Hematopoietic multipotent progenitor cell treated with erythropoietin and hydrocortisone succinate and interleukin-3 and kit ligand, for 17 days (in vitro differentiated cells): ENCODE data around the gene MRPL1.
"Not testable (repeated sequence)": the region's sequence is repeated elsewhere in the genome, so short reads cannot be mapped to it uniquely, and the experiment has no call there.

Source experiments
- DNase-seq: peaks from one replicate; pipeline ENCODE4 v3.0.0-alpha.2; 2015; ENCODE audit warnings: low spot score

The MRPL1 gene

GRCh38 chr4:77849278-77849965 lies 13.2 kb upstream of the MRPL1 start:
- DNase-seq: no peak

- DNase-seq: no peak
These were observed 9.6 kb upstream of the MRPL1 start for GRCh38 chr4:77852892-77853495.

GRCh38 chr4:77854431-77855111 lies 8.1 kb upstream of the MRPL1 start:
- no peak for DNase-seq

GRCh38 chr4:77856152-77856551 lies 6.5 kb upstream of the MRPL1 start:
- DNase-seq: no peak

GRCh38 chr4:77859256-77859655 lies 3.4 kb upstream of the MRPL1 start:
- peak; percentile 52 for DNase-seq

GRCh38 chr4:77861495-77861894 lies 1.1 kb upstream of the MRPL1 start:
- DNase-seq: no peak

GRCh38 chr4:77863341-77863740 lies 711 bp downstream of the MRPL1 start:
- DNase-seq: not testable (repeated sequence)

- DNase-seq: no peak
These were observed 2.6 kb downstream of the MRPL1 start for GRCh38 chr4:77865259-77865658.

- DNase-seq: no peak
These were observed 10.3 kb downstream of the MRPL1 start for GRCh38 chr4:77872723-77873445.

- no peak for DNase-seq
These were observed 14.5 kb downstream of the MRPL1 start for GRCh38 chr4:77877167-77877566.

- no peak for DNase-seq
These were observed 15.3 kb downstream of the MRPL1 start for GRCh38 chr4:77877771-77878565.

GRCh38 chr4:77880784-77881183 lies 18.2 kb downstream of the MRPL1 start:
- DNase-seq: no peak

- no peak for DNase-seq
These were observed 19.0 kb downstream of the MRPL1 start for GRCh38 chr4:77881460-77882295.

- DNase-seq: no peak
These were observed 30.8 kb downstream of the MRPL1 start for GRCh38 chr4:77893451-77893850.

GRCh38 chr4:77899607-77900006 lies 37.0 kb downstream of the MRPL1 start:
- DNase-seq: no peak

GRCh38 chr4:77903186-77903585 lies 40.6 kb downstream of the MRPL1 start:
- no peak for DNase-seq

- no peak for DNase-seq
These were observed 43.1 kb downstream of the MRPL1 start for GRCh38 chr4:77905651-77906263.

GRCh38 chr4:77910676-77911075 lies 48.0 kb downstream of the MRPL1 start:
- no peak for DNase-seq

- DNase-seq: no peak
These were observed 48.5 kb downstream of the MRPL1 start for GRCh38 chr4:77911091-77911490.

- DNase-seq: no peak
These were observed 49.3 kb downstream of the MRPL1 start for GRCh38 chr4:77911842-77912450.
